PC-9 (cell line): ENCODE data around the gene TEX13B.

Source experiments
- CTCF ChIP-seq: fragments of 200-600 bp; sonication (generic); conservative IDR thresholded peaks from 2 replicates; pipeline ENCODE4 v1.6.1; 2017; ENCODE audit warnings: mixed run types, antibody characterized with exemption, mild to moderate bottlenecking, moderate library complexity
- EZH2 ChIP-seq: fragments of 200-600 bp; sonication (generic); IDR thresholded peaks from 2 replicates; pipeline ENCODE4 v1.8.0; 2017; ENCODE audit warnings: antibody characterized with exemption, low read depth

GRCh38 chrX:107968623-107969022 is 13.5 kb downstream of the TEX13B start:
- TF ChIP-seq CTCF (no peak), EZH2 (no peak)
